ENCODE measurements around the gene ACR. TPM values are rescaled to one million over a fixed set of nuclear protein-coding genes. Genes with fewer than 3 reads are reported as not detected.

ACR gene
- total RNA-seq, 1 experiment from 2014 or later: not detected

- Histone ChIP-seq H3K4me1 (replicated peaks; ENCODE audit: insufficient read depth) (no peaks in the 10 kb centered on the region), H3K9me3 (ENCODE audit: insufficient read depth, low read depth) (no peaks in the 10 kb centered on the region), H3K36me3 (ENCODE audit: low read depth) (no peaks in the 10 kb centered on the region), H3K4me2 (no peak overlapping the region), H3K9me2 (ENCODE audit: insufficient read depth) (no peaks in the 10 kb centered on the region), H3F3A (ENCODE audit: insufficient read depth, low read depth) (no peaks in the 10 kb centered on the region), H4K20me1 (ENCODE audit: insufficient read depth) (no peaks in the 10 kb centered on the region), H3K27ac (no peak overlapping the region), H3K27me3 (ENCODE audit: insufficient read depth, low read depth) (no peaks in the 10 kb centered on the region), H2AFZ (no peak overlapping the region), H3K79me2 (ENCODE audit: low read depth) (no peaks in the 10 kb centered on the region), H3K4me3 (no peak overlapping the region)
- no peak for TF ChIP-seq EZH2 (IDR thresholded peaks at IDR 0.05; ENCODE audit: low read depth)
- no peak for TF ChIP-seq CTCF (conservative IDR thresholded peaks at IDR 0.05)
- ChIA-PET POLR2A (ENCODE audit: unreplicated experiment) (no interaction called here), CTCF (no interaction called here)
- no TSS peak for BruUV-seq (replicated peaks)
- intact Hi-C loops (cut with micrococcal nuclease; ENCODE audit: unreplicated experiment): no loop called here
- no peak for DNase-seq
These were observed 19.7 kb upstream of the ACR start for GRCh38 chr22:50718352-50718709.

- BruUV-seq (replicated peaks): no TSS peak
- intact Hi-C loops (cut with micrococcal nuclease; ENCODE audit: unreplicated experiment): no loop called here
- H3K4me1 ChIP-seq (replicated peaks; ENCODE audit: insufficient read depth): no peaks in the 10 kb centered on the region
- H3K79me2 ChIP-seq (ENCODE audit: low read depth): no peaks in the 10 kb centered on the region
- no peak overlapping the region for H3K4me3 ChIP-seq
- H3K9me2 ChIP-seq (ENCODE audit: insufficient read depth): no peaks in the 10 kb centered on the region
- CTCF ChIA-PET: no interaction called here
- TF ChIP-seq CTCF (conservative IDR thresholded peaks at IDR 0.05): no peak
- no peak for TF ChIP-seq EZH2 (IDR thresholded peaks at IDR 0.05; ENCODE audit: low read depth)
- no peak overlapping the region for H2AFZ ChIP-seq
- H4K20me1 ChIP-seq (ENCODE audit: insufficient read depth): no peaks in the 10 kb centered on the region
- no peak overlapping the region for H3K4me2 ChIP-seq
- no peaks in the 10 kb centered on the region for H3K36me3 ChIP-seq (ENCODE audit: low read depth)
- DNase-seq: no peak
- H3F3A ChIP-seq (ENCODE audit: insufficient read depth, low read depth): no peaks in the 10 kb centered on the region
- POLR2A ChIA-PET (ENCODE audit: unreplicated experiment): no interaction called here
- no peaks in the 10 kb centered on the region for H3K9me3 ChIP-seq (ENCODE audit: insufficient read depth, low read depth)
- no peak overlapping the region for H3K27ac ChIP-seq
- H3K27me3 ChIP-seq (ENCODE audit: insufficient read depth, low read depth): no peaks in the 10 kb centered on the region
These were observed 18.1 kb upstream of the ACR start for GRCh38 chr22:50719814-50720300.

- Histone ChIP-seq H3K4me2 (no peak overlapping the region), H3K36me3 (ENCODE audit: low read depth) (no peaks in the 10 kb centered on the region), H3K4me3 (no peak overlapping the region), H3K4me1 (replicated peaks; ENCODE audit: insufficient read depth) (no peaks in the 10 kb centered on the region), H2AFZ (no peak overlapping the region), H3K27me3 (ENCODE audit: insufficient read depth, low read depth) (no peaks in the 10 kb centered on the region), H3K9me3 (ENCODE audit: insufficient read depth, low read depth) (no peaks in the 10 kb centered on the region), H4K20me1 (ENCODE audit: insufficient read depth) (no peaks in the 10 kb centered on the region), H3K27ac (no peak overlapping the region), H3K79me2 (ENCODE audit: low read depth) (no peaks in the 10 kb centered on the region), H3F3A (ENCODE audit: insufficient read depth, low read depth) (no peaks in the 10 kb centered on the region), H3K9me2 (ENCODE audit: insufficient read depth) (no peaks in the 10 kb centered on the region)
- TF ChIP-seq CTCF (conservative IDR thresholded peaks at IDR 0.05) (no peak), EZH2 (IDR thresholded peaks at IDR 0.05; ENCODE audit: low read depth) (no peak)
- no peak for DNase-seq
- ChIA-PET CTCF (no interaction called here), POLR2A (ENCODE audit: unreplicated experiment) (no interaction called here)
- intact Hi-C loops (cut with micrococcal nuclease; ENCODE audit: unreplicated experiment): no loop called here
- no TSS peak for BruUV-seq (replicated peaks)
These were observed 17.4 kb upstream of the ACR start for GRCh38 chr22:50720301-50721256.

Measured in PC-9 (cell line).